ENCODE measurements around the gene SOX4. TPM values are rescaled to one million over a fixed set of nuclear protein-coding genes. Genes with fewer than 3 reads are reported as not detected.

SOX4 gene
- polyA plus RNA-seq, 2 donors, result 3.0 to 6.1 TPM

DNA sequence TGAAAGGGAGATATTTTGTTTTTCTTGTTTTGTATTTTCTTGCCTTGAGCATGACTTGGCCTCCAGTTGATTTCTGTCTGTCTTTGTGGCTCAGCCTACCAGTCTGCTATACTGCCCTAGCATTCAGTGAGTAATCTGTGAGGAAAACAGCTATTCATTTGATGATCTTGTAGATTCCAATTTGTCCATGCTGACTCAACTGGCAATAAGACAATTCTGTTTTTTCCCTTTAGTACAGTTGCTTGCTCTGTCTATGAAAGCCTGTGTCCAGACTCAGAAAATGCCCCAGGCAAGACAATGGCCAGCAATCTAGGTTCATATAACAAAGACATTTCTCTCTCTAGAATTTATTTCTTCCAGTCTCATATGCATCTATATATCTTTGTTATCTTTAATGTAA, 10.9 kb upstream of the SOX4 start:
- no peaks in the 10 kb centered on the region for H3K27me3 ChIP-seq (ENCODE audit: control insufficient read depth in 1 of 2, insufficient read depth in 2 of 2, low read length in 2 of 2)
- H3K36me3 ChIP-seq (ENCODE audit: control insufficient read depth in 2 of 2, insufficient read depth in 2 of 2, low read length in 1 of 2), result no peaks in the 10 kb centered on the region
- H3K27ac ChIP-seq (ENCODE audit: low read depth in 2 of 2, low read length in 1 of 2), result no peak overlapping the region
- no peaks in the 10 kb centered on the region for H3K4me1 ChIP-seq (ENCODE audit: control insufficient read depth in 2 of 2, insufficient read depth in 2 of 2, low read length in 1 of 2)
- H3K9me3 ChIP-seq (ENCODE audit: control insufficient read depth in 2 of 2, insufficient read depth in 1 of 2, low read depth in 1 of 2, low read length in 1 of 2), result peaks cover 3% of the 10 kb centered on the region in 2 donors
- no peak overlapping the region for H3K4me3 ChIP-seq (ENCODE audit: low read depth in 1 of 2, low read length in 2 of 2)

DNA sequence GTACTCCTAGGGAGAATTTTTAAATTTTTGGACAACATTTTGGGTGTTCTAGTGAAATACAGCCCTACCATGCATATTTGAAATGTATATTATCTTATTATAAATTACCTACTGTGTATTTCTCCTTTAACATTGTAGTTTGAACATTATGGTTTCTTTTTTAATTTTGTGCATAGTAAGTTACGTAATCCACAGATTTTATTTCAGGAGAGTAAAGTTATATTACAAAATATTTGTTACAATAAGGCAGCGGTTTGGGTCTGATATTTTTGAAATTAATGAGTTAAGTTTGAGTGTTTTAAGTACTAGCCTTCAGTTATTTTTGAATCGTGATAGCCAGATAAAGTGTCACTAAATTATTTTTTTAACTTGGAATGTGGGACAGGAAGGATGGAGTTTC, 7.3 kb upstream of the SOX4 start:
- no peak overlapping the region for H3K4me3 ChIP-seq (ENCODE audit: low read depth in 1 of 2, low read length in 2 of 2)
- no peaks in the 10 kb centered on the region for H3K27me3 ChIP-seq (ENCODE audit: control insufficient read depth in 1 of 2, insufficient read depth in 2 of 2, low read length in 2 of 2)
- WGBS, 2 donors, result 70 to 77% methylated on average over 3 of the region's 3 CpGs
- no peak overlapping the region for H3K27ac ChIP-seq (ENCODE audit: low read depth in 2 of 2, low read length in 1 of 2)
- H3K36me3 ChIP-seq (ENCODE audit: control insufficient read depth in 2 of 2, insufficient read depth in 2 of 2, low read length in 1 of 2), result no peaks in the 10 kb centered on the region
- no peaks in the 10 kb centered on the region for H3K4me1 ChIP-seq (ENCODE audit: control insufficient read depth in 2 of 2, insufficient read depth in 2 of 2, low read length in 1 of 2)
- peaks cover 0 to under 1% of the 10 kb centered on the region in 2 donors for H3K9me3 ChIP-seq (ENCODE audit: control insufficient read depth in 2 of 2, insufficient read depth in 1 of 2, low read depth in 1 of 2, low read length in 1 of 2)

DNA sequence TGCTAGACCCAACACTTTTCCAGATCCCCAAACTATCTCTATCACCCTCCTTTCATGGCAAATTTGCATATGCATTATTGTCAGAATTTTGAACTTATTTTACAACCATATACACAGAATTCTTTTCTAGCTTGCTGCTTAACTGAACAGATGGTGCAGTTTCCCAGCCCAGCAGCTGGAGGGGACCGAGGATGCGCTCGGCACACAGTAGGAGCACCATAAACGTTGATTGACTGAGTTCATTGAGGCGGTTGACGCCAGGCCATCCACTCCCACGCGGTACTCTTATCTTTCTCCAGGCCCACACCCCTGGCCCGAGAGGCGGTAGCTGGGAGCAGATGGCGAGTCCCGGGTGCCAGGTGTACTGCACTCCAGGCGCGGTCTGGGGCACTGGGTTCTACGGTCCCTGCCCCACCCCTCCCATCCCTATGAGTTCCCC, 6.8 kb upstream of the SOX4 start:
- Histone ChIP-seq H3K4me1 (ENCODE audit: control insufficient read depth in 2 of 2, insufficient read depth in 2 of 2, low read length in 1 of 2) (no peaks in the 10 kb centered on the region), H3K4me3 (ENCODE audit: low read depth in 1 of 2, low read length in 2 of 2) (peak overlapping the region; percentile 69 to 72), H3K9me3 (ENCODE audit: control insufficient read depth in 2 of 2, insufficient read depth in 1 of 2, low read depth in 1 of 2, low read length in 1 of 2) (no peaks in the 10 kb centered on the region), H3K27me3 (ENCODE audit: control insufficient read depth in 1 of 2, insufficient read depth in 2 of 2, low read length in 2 of 2) (no peaks in the 10 kb centered on the region), H3K27ac (ENCODE audit: low read depth in 2 of 2, low read length in 1 of 2) (no peak overlapping the region), H3K36me3 (ENCODE audit: control insufficient read depth in 2 of 2, insufficient read depth in 2 of 2, low read length in 1 of 2) (no peaks in the 10 kb centered on the region)
- WGBS, 2 donors, result 7 to 8% methylated on average over 15 of the region's 15 CpGs

DNA sequence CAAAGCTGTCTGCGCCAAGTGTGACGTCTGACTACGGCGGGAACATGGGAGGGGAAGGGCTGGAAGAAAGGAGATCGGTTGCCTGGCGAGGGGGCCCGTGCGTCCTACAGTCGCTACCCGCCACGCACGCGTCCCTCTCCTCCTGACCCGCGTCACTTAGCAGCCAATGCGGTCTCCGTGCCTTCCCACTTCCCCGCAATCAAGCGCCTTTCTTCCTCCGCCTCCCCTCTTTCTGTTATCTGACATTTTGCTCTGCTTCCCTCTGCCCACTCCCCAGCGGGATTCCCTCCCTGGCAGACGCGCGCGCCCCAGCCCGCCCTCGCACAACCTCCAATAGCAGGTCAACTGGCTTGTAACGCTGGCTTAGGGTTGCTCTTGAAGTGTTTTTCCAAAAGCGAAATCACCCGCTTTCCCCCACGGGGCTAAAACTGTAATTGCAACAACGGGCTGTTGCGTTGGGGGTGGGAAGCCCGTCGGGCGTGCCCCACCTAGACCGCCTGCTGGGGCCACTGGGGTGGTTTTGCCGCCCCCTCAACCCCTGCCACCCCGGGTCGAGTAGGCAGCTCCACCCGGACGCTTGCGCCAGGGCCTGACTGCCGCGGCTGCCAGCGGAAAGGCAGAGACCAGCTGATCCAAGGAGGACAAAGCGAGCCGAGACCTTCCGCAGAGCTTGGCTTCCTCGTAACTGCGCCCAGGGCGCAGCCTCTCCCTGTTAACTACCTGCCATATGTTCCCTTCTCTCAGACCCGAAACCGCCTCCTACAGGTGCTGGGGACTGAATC, 6.2 kb upstream of the SOX4 start:
- peak overlapping the region; percentile 81 to 92 for H3K27ac ChIP-seq (ENCODE audit: low read depth in 2 of 2, low read length in 1 of 2)
- 0% methylated on average over 52 to 54 of the region's 54 CpGs for WGBS, 2 donors
- H3K4me1 ChIP-seq (ENCODE audit: control insufficient read depth in 2 of 2, insufficient read depth in 2 of 2, low read length in 1 of 2), result no peaks in the 10 kb centered on the region
- H3K4me3 ChIP-seq (ENCODE audit: low read depth in 1 of 2, low read length in 2 of 2), result peak overlapping the region; percentile 69 to 72
- H3K27me3 ChIP-seq (ENCODE audit: control insufficient read depth in 1 of 2, insufficient read depth in 2 of 2, low read length in 2 of 2), result no peaks in the 10 kb centered on the region
- H3K36me3 ChIP-seq (ENCODE audit: control insufficient read depth in 2 of 2, insufficient read depth in 2 of 2, low read length in 1 of 2), result no peaks in the 10 kb centered on the region
- H3K9me3 ChIP-seq (ENCODE audit: control insufficient read depth in 2 of 2, insufficient read depth in 1 of 2, low read depth in 1 of 2, low read length in 1 of 2), result no peaks in the 10 kb centered on the region

DNA sequence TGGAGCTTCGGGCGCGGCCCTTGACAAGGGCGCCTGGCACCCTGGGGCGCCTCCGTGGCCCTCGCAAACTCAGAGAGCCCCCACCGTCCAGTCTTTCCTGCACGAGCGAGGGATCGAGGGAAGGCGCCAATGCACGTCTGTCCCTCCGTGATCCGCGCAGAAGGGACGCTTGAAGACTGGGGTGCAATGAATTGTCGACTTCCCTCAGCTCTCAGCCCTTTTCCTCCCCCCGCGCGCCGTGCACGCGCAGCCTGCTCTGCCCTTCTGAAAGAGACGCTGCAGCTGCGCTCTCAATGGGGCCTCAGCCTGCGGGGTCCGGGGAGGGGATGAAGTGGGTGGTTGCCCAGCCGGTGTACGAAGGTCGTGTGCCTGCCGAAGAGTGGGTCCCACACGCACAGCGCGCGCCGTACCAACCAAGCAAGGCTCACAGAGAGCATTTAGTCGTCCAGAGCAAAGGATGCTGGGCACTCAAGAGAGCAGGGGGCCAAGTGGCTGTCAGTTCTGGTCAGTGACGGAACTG, 5.5 kb upstream of the SOX4 start:
- H3K36me3 ChIP-seq (ENCODE audit: control insufficient read depth in 2 of 2, insufficient read depth in 2 of 2, low read length in 1 of 2), result no peaks in the 10 kb centered on the region
- no peaks in the 10 kb centered on the region for H3K4me1 ChIP-seq (ENCODE audit: control insufficient read depth in 2 of 2, insufficient read depth in 2 of 2, low read length in 1 of 2)
- WGBS, 2 donors, result 0 to 1% methylated on average over 36 to 39 of the region's 39 CpGs
- peak overlapping the region; percentile 81 to 92 for H3K27ac ChIP-seq (ENCODE audit: low read depth in 2 of 2, low read length in 1 of 2)
- H3K9me3 ChIP-seq (ENCODE audit: control insufficient read depth in 2 of 2, insufficient read depth in 1 of 2, low read depth in 1 of 2, low read length in 1 of 2), result no peaks in the 10 kb centered on the region
- H3K27me3 ChIP-seq (ENCODE audit: control insufficient read depth in 1 of 2, insufficient read depth in 2 of 2, low read length in 2 of 2), result no peaks in the 10 kb centered on the region
- H3K4me3 ChIP-seq (ENCODE audit: low read depth in 1 of 2, low read length in 2 of 2), result peak overlapping the region; percentile 69 to 72

DNA sequence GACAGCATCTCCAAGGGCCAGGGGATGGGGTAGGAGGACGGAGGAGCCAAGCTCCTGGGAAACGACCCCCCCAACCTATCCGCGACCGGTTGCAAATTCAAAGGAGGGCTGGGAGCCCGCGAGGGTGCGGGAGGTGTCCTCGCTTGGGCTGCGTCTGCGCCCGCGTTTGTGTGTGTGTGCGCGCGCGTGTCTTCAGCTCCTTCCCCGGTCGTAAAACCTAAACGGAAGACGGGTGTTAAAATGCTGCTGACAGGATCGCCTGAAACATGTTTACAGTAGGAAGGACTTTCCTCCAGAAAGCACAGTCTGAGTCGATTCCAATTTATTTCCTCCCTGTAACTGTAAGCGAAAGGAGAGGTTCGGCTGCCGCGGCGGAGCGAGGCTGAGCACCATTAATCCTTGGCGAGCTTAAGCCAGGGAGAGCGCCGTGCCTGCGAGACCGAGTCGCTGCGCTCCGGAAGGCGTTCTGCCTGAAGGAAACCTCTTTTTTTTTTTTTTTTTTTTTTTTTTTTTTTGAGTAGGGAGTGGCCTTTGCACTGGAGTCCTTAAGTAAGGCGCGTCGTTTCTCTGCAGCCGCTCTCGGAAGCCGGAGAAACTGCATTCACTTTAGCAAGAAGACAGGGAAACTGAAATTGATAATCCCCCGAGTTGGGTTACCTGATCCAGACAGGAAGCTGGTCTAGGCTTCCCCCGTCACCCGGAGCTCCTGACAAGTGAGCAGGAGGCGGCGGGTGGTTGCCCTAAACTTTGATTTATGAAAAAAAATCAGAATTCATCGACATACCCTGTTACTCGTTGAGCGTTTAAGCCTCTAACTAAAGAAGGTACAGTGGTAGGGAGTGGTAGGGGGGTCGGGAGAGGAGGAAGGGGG, 4.8 kb upstream of the SOX4 start:
- WGBS, 2 donors, result 0 to 1% methylated on average over 53 of the region's 53 CpGs
- H3K27me3 ChIP-seq (ENCODE audit: control insufficient read depth in 1 of 2, insufficient read depth in 2 of 2, low read length in 2 of 2), result no peaks in the 10 kb centered on the region

DNA sequence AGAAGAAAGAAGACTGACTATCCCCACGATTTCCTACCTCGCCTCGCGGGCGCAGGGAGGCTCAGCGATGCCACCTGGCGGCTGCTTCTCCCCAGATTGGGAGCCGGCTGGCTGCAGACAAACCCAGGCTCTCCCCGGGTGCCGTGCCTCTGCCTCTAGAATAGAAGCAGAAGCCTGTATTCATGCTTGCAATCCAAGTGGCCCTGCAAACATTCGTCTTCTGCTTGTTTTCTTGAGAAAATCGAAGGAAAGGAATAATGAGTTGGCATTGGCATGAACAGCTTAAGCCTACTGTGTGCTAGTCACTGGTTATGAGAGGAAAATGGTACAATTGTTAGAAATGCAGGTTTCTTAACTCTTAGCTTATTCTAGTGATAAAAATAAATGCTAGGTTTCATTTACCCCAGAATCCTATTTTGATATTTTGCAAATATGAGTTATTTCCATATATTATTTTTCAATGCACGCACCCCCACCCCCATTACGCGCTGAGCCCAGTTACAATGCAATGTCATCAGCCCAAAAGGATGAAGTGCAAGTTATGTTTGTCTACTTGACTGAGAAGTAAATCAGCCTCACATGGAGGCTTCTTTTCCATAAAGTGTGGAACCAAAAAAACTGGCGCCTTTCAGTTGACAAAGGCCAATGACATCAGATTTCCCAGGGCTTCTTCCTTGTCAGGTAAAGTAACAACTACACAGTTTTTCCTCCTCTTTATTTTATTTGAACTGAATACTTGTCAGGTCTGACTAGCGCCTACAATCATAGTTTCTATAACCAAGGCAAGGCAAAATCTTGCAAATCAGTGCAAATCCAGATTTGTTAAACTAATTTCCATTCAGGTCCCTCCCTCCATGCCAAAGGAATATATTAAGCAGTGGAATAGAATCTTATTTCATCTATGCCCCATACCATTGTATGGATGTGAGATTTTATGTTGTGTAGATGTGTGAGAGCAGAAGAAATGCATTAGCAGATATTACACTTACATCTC, 3.9 kb upstream of the SOX4 start:
- WGBS, 2 donors, result 26% methylated on average over 17 of the region's 17 CpGs
- peak overlapping the region; percentile 81 to 92 for H3K27ac ChIP-seq (ENCODE audit: low read depth in 2 of 2, low read length in 1 of 2)
- no peaks in the 10 kb centered on the region for H3K36me3 ChIP-seq (ENCODE audit: control insufficient read depth in 2 of 2, insufficient read depth in 2 of 2, low read length in 1 of 2)
- no peaks in the 10 kb centered on the region for H3K27me3 ChIP-seq (ENCODE audit: control insufficient read depth in 1 of 2, insufficient read depth in 2 of 2, low read length in 2 of 2)
- no peaks in the 10 kb centered on the region for H3K4me1 ChIP-seq (ENCODE audit: control insufficient read depth in 2 of 2, insufficient read depth in 2 of 2, low read length in 1 of 2)
- H3K4me3 ChIP-seq (ENCODE audit: low read depth in 1 of 2, low read length in 2 of 2), result peak overlapping the region; percentile 46 to 69
- no peaks in the 10 kb centered on the region for H3K9me3 ChIP-seq (ENCODE audit: control insufficient read depth in 2 of 2, insufficient read depth in 1 of 2, low read depth in 1 of 2, low read length in 1 of 2)

More for the DNA sequence above, 4.8 kb upstream of the SOX4 start:
- Histone ChIP-seq H3K36me3 (ENCODE audit: control insufficient read depth in 2 of 2, insufficient read depth in 2 of 2, low read length in 1 of 2) (no peaks in the 10 kb centered on the region), H3K4me1 (ENCODE audit: control insufficient read depth in 2 of 2, insufficient read depth in 2 of 2, low read length in 1 of 2) (no peaks in the 10 kb centered on the region), H3K4me3 (ENCODE audit: low read depth in 1 of 2, low read length in 2 of 2) (peak overlapping the region; percentile 69 to 72), H3K9me3 (ENCODE audit: control insufficient read depth in 2 of 2, insufficient read depth in 1 of 2, low read depth in 1 of 2, low read length in 1 of 2) (no peaks in the 10 kb centered on the region), H3K27ac (ENCODE audit: low read depth in 2 of 2, low read length in 1 of 2) (peak overlapping the region; percentile 81 to 92)

DNA sequence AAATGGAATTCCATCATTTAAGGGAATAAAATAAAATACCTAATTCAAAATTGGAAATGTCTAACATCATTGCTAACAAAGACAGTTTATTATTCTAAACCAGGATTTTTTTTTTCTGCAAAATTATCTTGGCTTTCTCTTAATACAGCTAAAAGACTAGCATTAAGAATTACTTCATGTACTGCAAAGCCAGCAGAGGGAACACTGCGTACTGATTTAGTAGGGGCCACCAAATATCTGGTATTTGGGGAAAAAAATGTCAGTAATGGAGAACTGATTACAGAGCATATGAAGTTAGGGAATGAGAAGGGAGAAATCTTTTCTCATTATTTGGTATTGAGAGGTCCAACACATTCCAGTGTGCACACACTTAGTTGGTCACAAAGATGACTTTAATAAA, 3.2 kb upstream of the SOX4 start:
- no peaks in the 10 kb centered on the region for H3K27me3 ChIP-seq (ENCODE audit: control insufficient read depth in 1 of 2, insufficient read depth in 2 of 2, low read length in 2 of 2)
- H3K27ac ChIP-seq (ENCODE audit: low read depth in 2 of 2, low read length in 1 of 2), result no peak overlapping the region
- no peak overlapping the region for H3K4me3 ChIP-seq (ENCODE audit: low read depth in 1 of 2, low read length in 2 of 2)
- no peaks in the 10 kb centered on the region for H3K36me3 ChIP-seq (ENCODE audit: control insufficient read depth in 2 of 2, insufficient read depth in 2 of 2, low read length in 1 of 2)
- H3K9me3 ChIP-seq (ENCODE audit: control insufficient read depth in 2 of 2, insufficient read depth in 1 of 2, low read depth in 1 of 2, low read length in 1 of 2), result no peaks in the 10 kb centered on the region
- H3K4me1 ChIP-seq (ENCODE audit: control insufficient read depth in 2 of 2, insufficient read depth in 2 of 2, low read length in 1 of 2), result no peaks in the 10 kb centered on the region
- 90 to 91% methylated on average over 1 of the region's 1 CpG for WGBS, 2 donors

DNA sequence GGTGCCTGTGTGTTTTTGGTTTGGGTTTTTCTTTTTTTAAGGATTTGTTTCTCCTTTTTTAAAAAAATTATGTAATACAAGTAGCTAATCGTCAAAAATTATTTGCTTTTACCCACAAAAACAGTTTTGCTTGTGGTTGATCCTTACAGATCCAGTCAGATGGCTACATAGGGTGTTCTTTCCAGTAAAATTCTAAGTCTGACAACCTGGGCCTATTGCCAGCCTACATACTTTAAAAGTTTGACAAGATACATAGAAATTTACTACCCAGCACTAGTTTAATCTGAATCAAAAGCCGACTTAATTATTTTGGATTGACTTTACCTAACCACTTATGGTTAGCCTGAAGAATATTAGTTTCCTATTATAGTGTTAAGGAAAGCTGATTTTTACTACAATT, 2.1 kb upstream of the SOX4 start:
- Histone ChIP-seq H3K9me3 (ENCODE audit: control insufficient read depth in 2 of 2, insufficient read depth in 1 of 2, low read depth in 1 of 2, low read length in 1 of 2) (no peaks in the 10 kb centered on the region), H3K36me3 (ENCODE audit: control insufficient read depth in 2 of 2, insufficient read depth in 2 of 2, low read length in 1 of 2) (no peaks in the 10 kb centered on the region), H3K4me3 (ENCODE audit: low read depth in 1 of 2, low read length in 2 of 2) (no peak overlapping the region), H3K27me3 (ENCODE audit: control insufficient read depth in 1 of 2, insufficient read depth in 2 of 2, low read length in 2 of 2) (no peaks in the 10 kb centered on the region), H3K27ac (ENCODE audit: low read depth in 2 of 2, low read length in 1 of 2) (no peak overlapping the region), H3K4me1 (ENCODE audit: control insufficient read depth in 2 of 2, insufficient read depth in 2 of 2, low read length in 1 of 2) (no peaks in the 10 kb centered on the region)
- 73% methylated on average over 2 of the region's 2 CpGs for WGBS, 2 donors

Measured in esophagus (tissue), 2 donors.